ENCODE results near the gene HS1BP3.

HS1BP3 gene

DNA sequence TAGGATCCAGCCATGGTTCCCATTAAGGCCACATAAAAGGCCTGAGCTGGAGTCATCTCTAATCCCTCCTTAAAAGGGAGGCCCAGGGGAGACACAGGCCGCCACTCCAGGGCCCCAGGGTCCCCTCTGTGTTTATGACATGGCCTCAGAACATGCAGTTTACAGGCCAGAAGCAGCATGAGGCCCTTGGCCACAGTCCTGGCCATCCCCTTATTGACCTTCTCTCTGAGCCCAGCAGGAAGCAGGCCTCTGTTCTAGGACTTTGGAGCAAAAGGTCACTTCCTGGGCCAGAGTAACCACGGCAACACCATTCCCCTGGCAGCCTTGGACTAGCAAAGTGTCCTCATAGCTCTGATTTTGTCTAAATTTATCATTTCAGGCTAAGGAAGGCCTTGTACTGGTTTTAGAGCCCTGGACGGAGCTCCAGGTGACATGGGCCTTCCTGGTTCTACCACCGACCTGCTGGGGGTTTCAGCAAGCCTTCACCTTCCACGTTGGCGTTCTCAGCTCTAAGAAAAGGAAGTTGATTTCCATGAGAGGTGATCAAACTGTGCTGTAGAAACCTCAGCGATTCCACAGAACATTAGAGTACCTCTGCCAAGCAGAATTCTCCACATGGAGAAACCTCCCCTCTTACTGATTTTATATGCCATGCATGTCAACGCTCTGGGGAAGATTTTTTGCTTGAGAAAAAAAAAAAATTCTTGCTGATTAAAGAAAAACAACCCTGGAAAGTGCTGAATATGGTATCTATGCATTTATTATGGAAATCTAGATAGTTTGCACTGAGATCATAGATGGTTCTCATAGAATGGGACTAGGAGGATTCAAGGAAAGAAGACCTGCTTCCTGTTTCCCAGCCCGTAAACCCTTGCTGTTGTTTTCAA lies 53.7 kb downstream of the HS1BP3 start:
- peak in 1 of 2 donors; percentile 25 for DNase-seq

DNA sequence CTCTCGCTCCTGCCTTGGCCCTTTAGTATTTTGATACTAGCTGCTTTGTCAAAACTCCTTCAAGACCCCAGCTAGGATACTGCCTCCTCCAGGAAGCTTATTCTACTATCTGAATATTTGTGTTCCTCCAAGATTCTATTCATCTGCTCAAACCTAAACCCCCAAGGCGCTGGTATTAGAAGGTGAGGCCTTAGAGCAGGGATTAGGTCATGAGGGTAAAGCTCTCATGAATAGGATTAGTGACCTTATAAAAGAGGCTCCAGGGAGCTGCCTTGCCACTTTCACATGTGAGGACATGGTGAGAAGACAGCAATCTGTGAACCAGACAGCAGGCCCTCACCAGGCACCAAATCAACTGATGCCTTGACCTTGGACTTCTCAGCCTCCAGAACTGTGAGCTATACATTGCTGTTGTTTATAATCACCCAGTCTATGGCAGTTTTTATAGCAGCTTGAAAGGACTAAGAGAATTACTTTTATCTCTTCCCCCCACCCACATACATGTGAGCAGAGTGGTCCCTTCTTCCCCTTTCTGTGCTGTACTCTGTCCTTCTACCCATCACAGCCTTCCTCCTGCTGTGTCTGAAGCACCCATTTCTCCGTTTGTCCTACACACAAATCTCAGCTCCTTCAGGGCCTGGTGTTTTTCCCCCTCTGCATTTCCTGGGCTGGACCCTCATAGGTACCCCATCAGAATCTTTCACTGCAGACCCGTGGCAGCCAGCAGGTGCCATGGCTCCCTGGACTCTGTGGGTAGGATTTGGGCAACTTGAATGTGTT lies 54.5 kb downstream of the HS1BP3 start:
- no peak for DNase-seq

DNA sequence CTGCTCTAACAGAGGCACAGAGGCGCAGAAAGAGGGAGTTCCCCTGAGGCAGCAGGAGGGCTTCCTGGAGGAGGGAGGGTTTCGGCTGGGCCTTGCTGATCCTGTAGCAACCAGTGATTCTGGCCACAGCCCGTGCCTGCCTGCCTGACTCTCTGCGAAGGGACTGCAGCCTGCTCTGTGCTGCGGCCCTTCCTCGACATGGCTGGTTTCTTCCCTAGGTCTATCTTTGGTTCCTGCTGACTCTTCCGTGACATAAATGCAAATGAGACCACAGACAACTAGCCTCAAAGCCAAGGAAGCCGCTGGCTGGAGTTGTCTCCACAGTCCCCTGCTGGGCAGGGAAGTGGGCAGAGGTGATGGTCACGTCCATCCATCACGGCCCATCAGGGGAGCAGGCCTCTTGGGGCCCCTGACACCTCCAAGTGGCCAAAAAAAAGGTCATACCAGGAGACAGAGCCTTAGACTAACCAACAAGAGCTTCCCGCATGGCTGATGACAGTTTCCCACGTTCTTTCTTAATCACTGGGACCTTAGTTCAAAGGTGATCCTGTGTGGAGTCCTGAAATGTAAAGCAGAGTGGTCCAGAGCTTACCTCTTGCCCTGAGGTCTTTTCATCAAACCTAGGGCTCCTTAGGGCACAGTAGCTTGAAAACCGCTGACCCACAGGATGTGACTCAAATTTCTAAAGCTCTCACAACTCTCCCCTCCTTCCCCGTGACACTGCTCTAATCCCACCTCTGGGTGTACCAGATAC lies 55.3 kb downstream of the HS1BP3 start:
- DNase-seq = peak; percentile 46 to 48

DNA sequence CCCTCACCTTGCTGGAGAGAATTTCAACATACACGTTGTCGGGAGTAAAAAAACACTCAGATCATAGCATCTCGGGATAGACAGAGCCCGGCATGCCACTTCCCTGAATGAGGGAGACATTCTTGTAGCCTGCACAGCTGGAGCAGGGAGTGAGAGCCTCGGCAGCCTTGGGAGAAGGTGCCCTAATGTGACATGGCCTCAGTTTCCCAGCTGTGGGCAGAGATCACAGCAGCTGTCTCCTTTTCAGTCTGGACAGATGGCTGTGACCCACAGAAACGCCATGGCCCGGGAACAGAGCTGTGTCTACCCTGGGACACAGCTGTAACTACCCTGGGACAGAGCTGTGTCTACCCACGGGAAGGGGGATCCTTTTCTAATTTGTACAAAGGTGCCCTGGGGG lies 55.9 kb downstream of the HS1BP3 start:
- no peak for DNase-seq

DNA sequence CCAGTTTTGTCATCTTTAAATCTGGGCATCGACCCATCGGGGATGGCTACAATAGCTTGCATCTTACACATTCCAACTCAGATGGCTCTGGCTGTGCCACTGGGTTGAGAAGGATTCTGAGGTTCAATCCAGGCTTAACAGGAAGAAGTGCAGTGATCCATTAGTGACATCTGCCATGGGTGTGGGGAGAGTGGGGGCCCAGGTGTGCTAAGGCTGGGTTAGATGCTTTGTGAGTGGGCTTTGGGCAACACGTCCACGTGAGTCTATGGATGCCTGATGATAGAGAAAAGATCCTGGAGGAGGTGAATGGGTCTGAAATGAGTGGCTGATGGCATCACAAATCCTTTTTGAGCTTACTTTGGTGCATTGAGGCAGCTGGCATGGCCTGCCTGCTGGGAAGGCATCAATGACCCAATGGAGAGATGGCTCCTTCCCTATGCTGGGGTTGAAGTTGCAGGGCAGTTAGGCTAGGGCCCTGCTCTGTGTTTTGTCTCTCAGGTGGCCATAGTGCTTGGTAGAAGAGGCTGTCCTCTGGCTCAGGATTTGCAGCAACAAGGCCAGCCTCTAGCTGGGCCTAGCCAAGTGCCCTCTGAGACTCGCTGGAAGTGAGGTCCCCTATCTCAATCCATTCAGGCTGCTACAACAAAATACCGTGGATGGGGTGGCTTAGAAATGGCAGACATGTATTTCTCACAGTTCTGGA lies 56.7 kb downstream of the HS1BP3 start:
- no peak for DNase-seq

DNA sequence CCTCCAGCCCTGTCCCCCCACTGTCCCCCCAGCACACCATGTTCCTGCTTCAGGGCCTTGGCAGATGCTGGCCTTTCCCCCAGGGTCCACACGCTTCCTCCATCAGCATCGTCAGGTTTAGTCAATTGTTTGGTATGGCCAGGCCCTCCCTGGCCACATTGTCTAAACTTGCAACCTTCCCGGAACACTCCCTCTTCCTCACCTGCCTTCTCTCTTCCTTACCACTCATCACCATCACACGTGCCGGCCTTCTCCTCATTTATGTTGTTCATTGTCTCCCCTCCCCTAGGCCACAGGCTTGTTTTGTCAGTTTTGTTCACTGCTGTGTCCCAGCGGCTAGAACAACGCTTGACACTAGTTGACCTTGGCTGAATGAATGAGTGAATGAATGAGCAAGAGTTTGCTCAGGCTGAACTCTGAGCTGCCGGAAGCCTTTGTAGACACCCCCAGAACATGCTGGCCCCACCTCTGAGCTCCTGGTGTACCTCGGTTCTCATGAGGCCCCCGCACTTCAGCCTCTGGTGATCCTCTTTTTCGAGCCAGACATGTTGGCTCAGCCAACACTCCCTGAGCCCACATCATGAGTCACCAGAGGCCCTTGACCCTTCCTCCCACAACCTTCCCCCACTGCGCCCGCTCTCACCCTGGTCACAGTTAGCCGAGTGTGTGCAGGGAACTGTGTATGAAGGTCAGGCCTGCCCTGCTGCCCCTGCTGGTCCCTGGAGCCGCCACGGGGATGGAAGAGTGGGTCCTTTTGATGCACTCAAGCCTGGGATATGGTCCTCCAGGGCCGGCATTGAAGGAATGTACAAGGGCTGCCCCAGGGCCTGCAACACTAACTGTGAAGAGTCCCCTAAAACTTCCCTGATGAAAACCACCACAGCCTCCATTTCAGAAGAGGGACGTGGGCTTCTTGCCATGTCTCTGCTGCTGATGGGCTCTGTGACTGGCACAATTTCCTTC lies 57.5 kb downstream of the HS1BP3 start:
- peak; percentile 79 to 95 for DNase-seq

DNA sequence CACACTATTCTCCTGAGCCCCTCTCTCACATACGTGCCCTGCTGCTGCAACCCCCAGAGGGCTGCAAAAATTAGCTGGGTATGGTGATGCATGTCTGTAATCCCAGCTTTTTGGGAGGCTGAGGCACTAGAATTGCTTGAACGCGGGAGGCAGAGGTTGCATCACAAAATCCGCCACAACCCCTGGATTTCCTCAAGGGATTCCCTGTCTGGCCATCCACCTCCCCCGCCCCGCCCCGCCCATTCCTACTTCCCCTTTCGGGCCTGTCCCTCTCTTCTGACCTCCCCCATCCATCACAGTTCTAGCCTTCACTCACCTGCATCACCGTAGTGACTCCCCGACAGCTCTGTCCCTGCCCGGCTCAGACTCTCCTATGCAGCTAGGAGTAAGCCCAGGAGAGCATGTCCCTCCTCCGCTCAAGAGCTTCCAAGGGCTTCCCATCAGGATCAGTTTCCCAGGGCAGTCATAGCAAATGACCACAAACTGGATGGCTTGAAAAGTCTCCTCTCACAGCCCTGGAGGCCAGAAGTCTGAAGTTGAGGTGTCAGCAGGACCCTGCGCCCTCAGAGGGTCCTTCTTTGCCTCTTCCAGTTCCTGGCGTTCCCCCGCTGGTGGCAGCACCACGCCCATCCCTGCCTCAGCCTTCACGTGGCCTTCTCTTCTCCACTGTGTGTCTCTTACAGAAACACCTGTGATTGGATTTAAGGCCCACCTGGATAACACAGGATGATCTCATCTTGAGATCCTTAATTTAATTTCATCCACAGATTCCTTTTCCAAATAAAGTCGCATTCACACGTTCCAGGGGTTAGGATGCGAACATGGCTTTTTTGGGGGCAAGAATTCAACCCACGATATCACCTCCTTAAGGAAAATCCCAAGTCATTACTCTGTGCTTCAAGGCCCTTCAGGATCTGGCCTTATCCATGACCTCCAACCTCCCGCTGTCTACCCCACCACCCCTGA lies 58.5 kb downstream of the HS1BP3 start:
- peak; percentile 74 to 78 for DNase-seq

DNA sequence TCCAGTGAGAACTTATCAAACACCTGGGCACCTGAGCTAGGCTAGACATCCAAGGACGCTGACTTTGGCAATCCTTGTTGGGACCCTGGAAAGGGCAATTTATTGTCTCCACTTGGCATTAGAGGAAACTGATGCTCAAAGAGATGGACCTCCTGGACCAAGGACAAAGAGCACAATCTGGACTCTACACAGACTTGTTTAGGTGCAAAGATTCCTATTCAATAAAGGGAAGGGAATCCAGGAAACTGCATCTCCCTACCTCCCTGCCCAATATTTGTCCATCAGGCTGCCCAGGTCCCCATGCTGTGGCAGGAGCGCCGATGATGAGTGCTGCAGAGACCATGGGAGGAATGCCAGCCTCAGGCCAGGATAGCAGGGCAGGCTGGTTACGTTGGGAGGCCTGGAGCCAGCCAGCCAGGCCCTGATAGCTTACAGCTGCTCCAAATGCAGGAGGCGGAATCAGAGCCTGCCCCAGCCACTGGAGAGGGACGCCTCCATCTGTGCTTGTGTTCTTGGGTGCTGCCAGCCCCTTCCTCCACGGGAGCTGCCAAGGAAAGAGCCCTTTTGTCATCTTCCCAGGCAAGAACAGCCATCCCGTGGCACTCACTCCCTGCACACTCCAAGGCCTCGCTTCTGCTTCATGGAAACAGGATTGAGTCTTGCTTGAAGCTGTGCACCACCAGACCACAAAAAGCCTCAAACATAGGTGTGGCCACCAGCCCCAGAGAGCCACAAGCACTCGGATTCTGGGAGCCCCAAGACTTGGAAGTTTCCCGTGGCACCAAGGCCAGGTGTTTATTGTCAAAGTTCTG lies 60.0 kb downstream of the HS1BP3 start:
- DNase-seq = no peak

DNA sequence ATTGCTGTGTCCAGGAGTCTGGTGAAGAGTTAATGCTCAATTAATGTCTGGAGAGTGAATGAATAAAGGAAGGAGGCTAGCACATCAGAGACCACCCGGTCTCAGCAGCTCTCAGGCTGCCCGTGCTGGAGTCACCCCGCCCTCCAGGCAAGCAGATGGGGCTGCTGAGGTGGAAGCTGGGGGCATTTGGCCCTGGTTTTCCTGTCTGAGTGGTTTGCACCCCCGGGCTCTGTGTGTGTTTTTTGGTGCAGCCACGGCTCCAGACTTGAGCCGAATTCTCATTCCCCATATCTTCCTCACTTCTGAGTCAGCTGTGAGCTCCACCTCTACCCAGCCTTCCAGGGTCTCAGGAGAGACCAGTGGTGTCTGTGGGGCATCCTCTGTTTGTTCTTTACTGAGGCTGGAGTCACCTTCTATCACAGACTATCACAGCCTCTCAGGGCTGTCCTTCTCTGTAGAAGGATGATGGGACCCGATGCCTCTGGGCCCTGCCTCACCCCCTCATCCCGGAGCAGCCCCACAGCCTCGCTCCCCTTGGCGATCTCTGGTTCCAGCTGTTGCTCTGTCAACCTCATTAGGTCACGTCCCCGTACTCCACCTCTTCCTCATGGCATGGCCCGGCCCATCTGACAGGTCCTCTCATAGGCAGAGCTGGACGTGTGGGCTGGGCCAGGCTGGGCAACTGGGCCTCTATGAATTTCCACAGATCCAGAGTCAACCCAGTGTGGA lies 60.8 kb downstream of the HS1BP3 start:
- no peak for DNase-seq

DNA sequence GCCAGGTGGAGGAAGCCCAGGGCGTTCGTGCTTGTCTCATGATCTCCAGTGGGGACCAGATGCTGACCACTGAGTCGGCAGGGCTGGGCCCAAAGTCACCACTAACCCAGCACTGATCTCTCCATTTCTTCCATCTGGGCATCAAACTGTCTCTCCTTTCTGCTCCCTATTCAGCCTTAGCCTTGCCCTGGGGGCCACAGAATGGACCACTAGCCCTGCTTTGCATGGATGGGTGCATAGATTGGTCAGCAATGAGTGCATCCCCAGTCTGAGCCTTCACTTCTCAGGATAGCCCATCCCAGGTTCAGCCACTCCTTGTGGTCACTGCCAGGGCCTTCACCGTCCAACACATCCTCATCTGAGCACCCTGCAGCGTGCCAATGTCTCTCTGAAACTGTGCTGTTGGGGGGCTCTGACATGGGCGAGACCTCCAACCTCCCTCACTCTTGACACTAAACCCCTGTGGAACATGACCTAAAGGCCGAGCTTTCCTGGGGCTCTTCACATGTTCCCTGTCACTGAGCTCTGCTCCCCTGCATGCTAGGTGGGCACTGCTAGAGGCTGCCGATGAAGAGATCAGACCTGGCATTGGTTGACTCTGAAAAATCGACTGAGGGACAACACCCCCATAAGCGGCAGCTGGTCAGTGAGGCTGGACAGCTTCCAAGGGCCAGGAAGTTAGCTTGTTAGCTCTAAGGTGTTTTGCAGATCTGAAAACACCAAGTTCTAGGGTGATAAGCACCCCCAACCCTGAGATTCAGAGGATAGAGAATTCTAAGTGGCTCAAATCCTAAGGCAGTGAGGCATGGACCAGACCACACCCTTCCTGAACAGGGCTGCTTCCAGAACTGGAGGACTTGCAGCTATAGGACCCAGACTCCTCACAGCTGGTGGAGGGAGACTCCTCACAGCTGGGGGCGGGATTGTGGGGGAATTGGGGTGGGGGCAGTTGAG lies 61.7 kb downstream of the HS1BP3 start:
- DNase-seq = no peak

DNA sequence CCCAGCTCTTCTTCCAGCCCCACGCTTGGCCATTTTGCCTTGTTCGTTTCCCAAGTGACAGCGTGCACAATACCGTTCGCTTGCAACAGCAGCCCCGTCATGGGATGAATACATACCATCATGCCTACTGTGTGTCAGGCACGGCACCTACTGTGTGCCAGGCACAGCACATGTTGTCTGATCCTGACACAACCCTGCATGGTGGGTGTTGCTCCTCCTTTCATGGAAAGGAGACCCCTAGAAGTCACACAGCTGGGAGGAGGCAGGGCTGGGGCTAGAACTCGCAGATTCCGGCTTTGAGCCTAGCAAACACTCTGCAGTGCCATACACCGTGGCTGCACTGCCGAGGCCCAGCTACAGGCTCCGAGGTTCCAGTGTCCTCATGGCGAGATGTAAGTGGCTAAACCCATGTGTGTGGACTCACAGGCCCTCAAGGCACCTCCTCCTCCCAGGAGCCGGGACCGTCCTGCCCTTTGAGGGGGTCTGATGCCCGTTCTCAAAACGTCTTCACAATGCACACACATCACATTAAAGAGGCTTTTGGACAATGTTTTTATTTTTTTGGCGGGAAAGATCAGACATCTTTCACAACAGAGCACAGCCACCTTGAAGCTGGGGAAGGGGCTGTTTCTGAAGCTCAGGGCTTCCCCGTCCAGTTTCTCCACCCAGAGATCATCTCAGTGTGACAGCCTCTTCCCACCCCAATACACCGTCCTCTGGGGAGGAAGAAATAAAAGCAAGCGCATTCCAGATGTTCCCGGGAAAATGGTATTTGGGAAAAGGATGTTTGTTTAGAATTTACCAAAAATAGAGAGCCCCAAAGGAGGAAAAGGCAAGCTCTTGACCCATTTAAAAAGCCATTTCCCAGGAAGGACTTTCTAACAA lies 64.9 kb downstream of the HS1BP3 start:
- no peak for DNase-seq

DNA sequence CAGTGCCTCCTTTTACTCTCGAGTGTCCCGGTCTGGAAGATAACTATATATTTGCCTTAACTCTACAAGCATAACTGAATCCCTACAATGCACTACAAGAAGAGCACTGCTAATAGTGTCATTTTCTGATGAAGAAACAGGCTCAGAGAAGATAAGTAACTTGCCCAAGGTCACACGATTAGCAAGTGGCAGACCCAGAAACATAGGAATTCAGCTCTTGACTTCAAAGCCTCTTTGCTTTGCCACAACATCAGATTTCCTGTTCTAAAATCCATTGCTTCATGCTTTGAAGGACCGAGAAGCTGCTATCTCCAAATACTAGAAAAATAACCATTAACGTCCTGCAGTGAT lies 65.6 kb downstream of the HS1BP3 start:
- no peak for DNase-seq

DNA sequence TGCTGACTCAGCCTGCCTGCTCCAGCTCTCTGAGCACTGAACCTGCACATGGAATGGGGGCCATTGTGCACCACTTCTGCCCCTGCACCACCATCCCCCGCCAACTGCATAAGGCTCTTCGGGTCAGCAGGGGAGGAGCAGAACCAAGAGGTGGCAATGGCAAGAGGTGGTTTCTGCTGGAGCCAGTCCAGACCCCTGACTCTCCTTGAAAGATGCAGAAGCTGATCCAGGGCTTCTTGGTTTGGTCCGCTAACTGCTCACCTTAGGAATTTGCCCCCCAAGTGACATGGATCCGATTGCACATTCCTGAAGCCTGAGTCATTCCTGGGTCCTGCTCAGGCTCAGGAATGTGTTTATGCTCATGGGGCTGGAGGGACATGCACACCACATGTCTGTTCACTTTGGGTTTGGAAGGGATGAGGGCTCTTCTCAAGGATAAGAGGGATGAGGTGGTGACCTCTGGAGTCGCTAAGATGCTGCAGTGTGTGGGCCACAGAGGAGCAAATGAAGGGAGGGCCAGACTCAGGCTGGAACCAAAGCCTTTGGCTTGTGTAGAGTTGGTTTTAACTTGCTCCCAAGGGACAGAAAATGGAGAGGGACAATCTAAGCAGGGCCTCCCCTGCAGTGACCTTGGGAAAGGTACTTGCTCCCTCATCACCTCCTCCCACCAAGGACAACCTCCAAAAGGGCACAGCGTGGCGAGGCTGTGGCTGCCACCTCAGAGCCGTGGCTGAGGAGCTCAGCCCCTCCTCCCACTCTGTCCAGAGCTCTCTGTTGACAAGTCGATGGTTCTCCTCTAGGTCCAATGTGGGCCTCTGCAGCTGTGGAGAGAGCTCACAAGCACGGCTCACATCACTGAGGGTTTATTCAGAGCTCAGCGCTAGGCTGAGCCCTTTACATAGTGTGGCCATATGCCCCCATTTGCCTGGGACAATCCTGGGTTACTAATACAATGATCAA lies 66.2 kb downstream of the HS1BP3 start:
- no peak for DNase-seq

DNA sequence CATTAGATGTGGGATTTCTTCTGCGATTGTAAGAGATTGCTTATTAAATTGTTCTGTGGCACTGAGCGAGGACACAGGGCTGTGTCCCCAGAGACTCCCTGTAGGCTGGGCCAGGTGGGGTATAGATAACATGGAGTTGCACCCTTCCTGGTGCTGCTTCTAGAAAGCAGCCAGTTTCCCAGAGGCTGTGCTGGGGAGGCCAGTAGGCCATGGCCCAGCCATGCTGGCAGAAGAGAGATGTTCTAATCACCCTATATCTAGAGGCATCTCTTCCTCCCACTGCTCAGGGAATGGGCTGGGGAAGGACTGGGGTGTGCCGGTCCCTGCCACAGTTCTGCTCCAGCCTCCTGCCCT lies 66.9 kb downstream of the HS1BP3 start:
- DNase-seq = no peak

DNA sequence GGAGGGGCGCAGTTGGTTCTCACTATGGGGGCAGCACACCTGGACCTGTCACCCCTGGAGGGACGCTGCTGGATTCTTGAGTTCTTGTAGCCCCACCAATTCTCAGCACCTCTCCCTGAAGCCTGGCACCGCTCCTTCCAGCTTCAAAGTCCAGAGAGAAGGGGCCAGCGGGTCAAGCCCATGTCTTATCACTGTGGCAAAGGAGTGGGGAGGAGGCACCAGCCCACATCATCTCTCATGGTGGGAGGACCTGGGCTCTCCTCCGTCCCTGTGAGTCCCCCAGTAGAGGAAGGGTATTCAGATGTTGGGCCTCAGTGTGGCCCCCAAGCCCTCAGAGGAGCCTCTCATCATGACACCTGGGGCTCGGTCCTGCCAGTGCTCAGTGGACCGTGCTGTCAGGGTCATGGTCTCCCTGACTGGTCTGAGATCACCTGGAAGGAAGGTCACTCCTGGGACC lies 67.4 kb downstream of the HS1BP3 start:
- no peak for DNase-seq

Measured in inflammatory macrophage treated with lipopolysaccharide for 1 hour (primary cell).